Stimulated activated CD8-positive, alpha-beta memory T cell treated with anti-CD3 and anti-CD28 coated beads, Interleukin-4, amount 100 ng/mL, for 48 hours (primary cell): ENCODE results near the gene TXNRD3.

Experiments
- DNase-seq: peaks from one replicate; pipeline ENCODE4 v3.0.0-alpha.2; 2020

Gene TXNRD3

DNA sequence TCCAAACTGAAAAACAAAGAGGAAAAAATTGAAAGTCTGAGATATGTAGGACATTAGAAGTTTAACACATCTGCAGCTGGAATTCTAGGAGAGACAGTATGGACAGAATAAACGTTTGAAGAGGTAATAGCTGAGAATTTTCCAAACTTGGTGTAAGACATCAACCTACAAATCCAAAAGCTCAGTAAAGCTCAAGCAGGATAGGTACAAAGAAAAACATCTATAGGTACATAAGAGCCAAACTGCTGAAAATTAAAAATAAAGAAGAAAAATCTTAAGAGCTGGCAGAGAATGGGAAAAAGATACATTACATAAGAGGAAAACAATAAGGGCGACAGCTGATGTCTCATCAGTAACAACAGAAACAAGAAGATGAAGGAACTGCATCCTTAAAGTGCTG is 73.4 kb downstream of the TXNRD3 start:
- no peak for DNase-seq

DNA sequence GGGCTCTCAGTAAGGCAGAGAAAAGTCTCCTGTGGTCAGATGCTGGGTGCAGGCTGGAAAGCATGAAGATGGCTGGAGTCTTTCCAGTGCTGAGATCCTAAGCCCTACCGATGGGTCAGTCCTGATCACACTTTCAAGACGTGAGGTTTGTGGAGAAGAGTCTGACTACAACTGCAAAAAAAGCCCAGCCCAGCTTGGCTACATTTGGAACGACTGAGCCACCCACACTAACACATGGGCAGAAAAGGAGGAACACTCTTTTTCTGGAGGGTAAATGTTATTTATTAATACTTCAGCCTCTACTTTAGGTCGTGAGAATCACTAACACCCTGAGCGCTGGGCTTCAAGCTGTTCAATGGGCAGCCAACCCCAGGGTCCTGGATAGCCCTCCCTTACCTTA is 74.2 kb downstream of the TXNRD3 start:
- no peak for DNase-seq

DNA sequence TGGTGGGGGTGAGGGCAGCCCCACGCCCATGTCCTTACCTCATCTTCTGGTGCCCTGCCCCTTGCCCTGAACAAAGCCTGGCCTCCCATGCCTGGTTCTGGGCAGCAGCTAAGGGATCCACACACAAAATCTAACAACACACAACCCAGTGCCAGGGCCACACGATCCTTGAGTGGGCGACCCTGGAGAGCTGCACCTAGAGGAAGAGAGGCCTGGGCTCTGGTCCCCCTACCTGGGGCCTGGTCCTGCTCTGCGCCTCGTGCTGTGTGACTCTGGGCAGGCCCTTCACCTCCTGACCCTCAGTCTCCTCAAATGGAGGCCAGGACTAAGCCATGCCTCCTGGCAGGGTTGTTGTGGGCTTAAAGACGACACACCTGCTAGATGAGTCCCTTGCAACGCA is 76.2 kb downstream of the TXNRD3 start:
- no peak for DNase-seq

DNA sequence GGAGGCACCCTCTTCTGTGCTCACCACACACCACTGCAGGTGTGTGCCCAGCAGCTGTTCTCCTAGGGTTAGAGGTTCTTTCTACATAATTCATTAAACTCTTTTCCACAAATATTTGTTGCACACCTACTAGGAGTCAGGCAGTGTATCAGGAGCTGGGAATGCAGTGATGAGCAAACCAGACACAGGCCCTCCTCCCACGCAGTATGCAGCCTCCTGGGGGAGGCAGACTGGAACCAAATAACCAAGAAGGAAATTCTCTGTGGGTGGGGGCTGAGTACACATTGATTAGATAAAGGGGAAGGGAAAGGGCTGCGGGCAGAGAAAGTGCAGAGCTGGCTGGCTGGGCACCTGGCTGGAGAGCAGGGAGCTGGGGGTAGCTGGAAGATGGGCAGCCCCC is 77.7 kb downstream of the TXNRD3 start:
- DNase-seq: no peak

DNA sequence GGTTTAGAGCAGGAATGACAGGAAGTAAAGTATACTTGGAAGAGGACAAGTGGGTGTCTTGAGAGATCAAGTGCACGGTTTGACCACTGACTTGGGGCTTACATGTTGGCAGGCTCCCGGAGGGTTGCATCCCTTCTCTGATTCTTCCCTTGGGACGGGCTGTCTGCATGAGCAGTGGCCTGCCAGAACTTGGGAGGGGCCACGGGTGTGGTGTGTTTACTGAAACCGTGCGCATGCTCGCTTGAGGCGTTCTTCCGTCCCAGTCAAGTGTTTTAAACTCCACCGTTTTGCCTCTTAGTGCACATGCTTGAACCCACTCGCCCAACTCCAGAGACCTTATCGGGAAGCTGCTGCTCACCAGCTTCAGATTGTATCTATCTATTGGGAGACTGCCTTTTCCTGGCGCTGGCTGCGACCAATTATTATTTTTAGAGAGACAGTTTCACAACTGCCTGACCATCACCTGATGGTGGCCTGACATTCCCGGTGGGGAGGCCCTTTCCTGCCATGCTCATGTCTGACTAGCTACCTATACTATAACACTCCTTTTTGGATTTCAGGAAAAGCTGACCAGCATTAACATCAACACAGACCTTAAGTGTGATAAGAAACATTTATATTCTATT is 81.3 kb downstream of the TXNRD3 start:
- DNase-seq: no peak

DNA sequence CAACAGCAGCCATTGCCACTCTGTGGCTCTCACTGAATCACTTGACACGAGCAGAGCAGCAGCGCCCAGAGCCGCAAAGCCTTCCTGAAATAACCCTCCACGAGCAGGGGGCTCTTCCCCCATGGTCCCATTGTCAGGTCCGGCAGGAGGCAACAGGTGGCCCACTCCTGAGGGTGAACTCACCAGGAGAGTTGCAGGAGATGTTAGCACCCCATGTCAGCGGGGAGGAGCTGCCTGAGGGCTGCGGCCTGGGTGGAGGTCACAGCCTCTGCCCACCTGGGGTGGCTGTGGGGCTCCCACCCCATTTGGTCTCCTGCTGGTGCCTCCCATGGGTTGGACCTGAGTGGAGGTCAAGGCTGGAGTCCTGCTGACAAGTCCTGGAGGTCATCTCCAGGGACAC is 83.8 kb downstream of the TXNRD3 start:
- no peak for DNase-seq

DNA sequence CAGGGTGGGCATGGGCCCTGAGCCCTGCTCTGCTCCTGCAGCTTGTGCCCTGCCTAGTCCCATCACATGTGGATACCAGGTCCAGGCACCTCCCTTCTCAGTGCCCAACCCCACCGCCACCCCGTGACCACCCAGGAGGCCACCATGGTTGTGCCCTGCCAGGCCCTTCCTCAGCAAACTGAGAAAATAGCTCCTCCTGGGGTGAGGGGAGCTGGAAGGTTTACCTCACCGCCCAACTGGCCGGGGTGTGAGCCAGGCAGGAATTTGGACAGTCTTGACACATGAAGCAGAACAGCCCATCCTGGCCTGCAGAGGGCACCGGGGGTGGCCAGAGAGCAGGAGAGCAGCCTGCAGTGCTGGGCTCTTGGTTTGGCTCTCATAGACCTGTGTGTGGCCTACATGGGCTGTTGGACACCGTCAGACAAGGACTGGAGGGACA is 84.8 kb downstream of the TXNRD3 start:
- no peak for DNase-seq

DNA sequence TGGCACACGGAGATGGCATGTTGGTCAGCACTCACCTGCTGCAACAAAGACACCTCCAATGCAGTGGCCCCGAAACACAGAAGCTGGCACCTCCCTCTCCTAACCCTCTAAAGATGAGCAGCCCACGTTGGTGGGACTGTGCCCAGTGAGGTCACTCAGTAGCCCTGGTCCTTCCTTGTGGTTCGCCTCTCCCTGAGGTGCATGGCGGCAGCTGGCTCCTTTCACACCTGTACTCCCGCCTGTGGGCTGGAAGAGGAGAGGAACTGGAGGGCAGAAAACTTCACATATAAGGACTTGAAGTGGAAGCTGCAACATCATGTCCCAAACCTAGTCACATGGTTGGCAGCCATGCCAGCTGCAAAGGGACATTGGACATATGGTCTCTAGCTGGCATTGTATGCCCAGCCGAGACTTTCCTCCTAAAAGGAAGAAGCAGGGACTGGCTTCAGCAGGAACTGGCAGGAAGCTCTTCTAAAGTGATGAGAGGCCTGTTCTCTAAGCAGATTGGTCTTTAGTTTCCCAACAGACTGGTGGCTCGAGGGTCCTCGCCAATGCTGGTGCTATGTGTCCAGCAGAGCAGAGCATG is 85.4 kb downstream of the TXNRD3 start:
- DNase-seq: no peak

DNA sequence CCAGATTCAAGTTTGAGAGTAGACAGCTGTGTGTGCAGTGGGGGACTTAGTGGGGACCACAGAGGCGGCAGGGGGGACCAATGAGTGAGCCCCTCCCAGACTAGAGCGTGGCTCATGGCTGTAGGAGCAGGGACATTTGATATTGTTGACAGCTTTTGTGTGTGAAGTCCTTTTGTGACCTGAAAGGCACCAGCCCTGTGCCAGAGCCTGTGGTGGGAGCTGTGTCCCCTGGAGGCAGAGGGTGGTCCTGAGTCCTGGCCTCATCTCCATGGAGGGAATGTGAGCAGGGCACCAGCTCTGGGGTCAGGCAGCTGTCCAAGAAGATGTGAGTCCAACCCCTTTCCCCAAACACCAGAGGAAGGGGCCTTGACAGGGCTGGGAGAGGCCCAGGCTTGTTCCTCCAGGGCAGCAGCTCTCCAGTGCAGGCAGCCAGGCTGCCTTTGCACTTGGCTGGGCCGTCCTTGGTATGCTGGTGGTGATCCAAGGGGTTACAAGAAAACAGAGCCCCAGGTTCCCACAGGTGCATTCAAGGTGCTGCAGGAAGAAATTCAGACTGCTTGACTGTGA is 86.1 kb downstream of the TXNRD3 start:
- no peak for DNase-seq

DNA sequence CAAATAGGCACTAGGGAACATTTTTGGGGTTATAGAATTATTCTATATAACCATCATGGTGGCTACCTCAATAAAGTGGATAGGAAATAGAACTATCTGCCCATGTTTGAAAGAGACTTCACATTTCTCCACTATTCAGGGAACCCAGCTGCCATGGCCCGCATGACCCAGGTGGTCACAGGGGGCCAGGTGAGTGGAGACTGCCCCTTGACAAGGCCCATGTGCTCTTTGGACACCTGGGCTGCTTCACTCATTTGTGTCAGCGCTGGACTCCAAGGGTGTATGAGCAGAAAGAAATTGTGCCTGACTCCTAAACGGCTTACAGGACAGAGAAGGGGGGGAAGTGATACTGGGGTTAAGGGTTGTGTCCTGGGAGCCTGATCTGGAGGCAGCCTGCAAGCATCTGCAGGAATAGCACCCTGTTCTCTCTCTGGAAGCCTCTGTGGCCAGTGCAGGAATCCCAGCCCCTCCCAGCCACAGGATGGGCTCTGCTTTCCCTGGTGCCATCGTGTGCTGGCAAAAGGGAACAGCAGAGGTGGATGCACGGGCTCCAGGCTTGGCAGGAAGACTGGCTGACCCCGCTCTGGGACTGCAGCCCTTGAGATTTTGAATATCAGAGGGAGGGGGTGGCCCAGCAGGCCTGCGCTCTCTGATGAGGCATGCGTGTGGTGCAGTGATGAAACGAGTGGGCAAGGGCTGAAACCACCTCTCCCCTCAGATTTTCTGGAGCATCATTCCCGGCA is 87.1 kb downstream of the TXNRD3 start:
- no peak for DNase-seq

DNA sequence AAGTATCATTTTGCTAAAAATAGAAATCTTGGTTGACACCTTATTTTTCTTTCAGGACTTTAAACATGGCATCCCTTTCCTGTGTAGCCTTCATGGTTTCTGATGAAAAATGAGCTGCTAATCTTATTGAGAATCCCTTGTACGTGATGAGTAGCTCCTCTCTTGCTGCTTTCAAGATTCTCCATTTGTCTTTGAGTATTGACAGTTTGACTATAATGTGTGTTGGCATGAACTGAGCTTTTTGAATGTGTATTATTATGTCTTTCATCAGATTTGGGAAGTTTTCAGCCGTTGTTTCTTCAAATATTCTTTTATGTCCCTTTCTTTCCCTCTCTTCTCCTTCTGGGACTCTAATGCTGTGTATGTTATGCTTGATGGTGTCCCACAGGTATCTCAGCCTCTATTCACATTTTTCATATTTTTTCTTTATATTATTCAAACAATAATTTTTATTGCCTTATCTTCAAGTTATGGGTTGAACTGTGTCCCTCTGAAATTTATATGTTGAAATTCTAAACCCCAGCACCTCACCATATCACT is 92.1 kb downstream of the TXNRD3 start:
- DNase-seq: no peak

DNA sequence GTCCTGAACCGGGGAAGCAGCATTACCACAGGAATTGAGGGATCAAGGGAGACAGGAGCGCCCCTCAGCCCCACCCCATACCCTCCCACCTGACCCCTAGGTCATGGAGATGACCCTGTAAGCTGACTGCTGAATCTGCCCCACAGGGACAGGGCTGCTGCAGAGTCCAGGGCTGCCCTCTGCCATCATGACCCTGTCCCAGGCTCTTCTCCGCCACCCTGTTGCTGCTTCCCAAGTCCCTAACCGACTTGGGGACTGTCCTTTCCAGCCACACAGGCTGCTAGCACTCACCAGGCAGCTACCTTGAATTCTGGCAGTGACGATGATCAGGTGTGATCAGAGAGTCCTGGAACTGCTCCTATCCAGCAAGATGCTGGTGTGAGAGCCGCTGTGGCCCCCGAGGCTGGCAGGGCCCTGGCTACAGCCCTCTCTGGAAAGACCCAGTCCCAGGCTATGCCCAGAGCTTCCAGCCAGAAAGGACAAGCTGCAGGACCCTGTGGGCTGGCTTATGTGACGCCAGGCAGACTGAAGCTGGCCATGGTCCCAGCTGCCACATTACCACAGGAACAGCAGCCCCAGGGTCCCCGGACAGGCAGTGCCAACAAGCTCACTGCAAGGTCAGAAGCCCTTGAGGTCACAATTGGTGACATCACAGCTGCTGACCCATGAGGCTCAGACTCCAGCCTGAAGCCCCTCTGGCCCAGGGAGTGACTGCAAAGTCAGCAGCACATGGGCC is 96.4 kb downstream of the TXNRD3 start, which contains the start of gene C3orf22:
TSS of gene C3orf22 (minus strand) at position 597 of the 736 bp plus-strand sequence. CDS start 5,542 bp downstream, outside the sequence.
- DNase-seq: peak; percentile 12

DNA sequence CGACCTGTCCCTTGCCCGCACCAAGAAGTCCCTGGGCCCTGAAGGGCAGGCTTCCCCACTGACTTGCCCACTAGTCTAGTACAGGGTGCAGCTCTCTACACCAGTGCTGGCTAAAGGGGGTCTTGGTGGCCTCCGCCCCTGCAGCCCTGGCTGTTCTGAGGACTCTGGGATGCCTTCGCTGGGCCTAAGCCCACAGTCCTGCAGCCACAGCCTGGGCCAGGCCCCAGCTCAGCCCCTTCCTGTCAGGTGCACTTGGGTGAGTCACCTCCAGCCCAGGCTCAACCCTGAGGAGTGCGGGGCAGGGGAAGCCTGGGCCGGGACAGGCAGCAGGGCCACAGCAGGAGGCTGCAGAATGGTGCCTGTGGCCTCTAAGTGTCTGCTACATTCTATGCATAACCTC is 97.2 kb downstream of the TXNRD3 start:
- no peak for DNase-seq

DNA sequence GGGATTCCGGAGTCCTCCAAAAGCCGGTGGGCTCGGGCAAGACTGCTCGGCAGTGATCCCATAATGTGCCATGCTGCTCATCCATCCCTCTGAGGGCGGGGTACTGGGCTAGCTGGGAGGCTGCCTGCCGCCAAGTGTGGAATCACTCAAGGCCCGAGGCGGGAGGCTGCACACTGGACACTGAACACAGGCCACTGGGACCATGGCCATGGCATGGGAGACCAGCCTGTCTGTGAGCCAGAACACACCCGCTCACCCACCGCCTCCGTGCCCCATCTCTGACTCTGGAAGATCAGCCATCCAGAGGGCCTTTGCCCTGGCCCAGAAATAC is 97.5 kb downstream of the TXNRD3 start:
- DNase-seq: peak; percentile 14
